G401 (cell line): ENCODE results near the gene DUSP28. TPM values are rescaled to one million over a fixed set of nuclear protein-coding genes. Genes with fewer than 3 reads are reported as not detected.
A peak's percentile ranks its signal among the peaks of the same experiment; 100 is the strongest.

ENCODE experiments used
- DNase-seq: peaks from one replicate; pipeline ENCODE4 v3.0.0-alpha.2; 2015; ENCODE audit warnings: low spot score
- in situ Hi-C: cut with HindIII; loops from 2 replicates; pipeline ENCODE4 v1.10.0; 2016; ENCODE audit warnings: low sequenced_read_pairs, mixed read lengths
- total RNA-seq: library from RNA; depleted of rRNA; stranded (reverse); fragments of >200 nt; shearing (Covaris generic); gene quantifications from 2 replicates; pipeline ENCODE4 v1.2.3, GENCODE V29; 2014

The DUSP28 gene
- total RNA-seq, 1 experiment from 2014 or later: 4.9 TPM

GRCh38 chr2:240579771-240580614, 19.8 kb downstream of the DUSP28 start:
- DNase-seq: no peak
- in situ Hi-C loops: no loop called here

GRCh38 chr2:240581811-240582210, 21.7 kb downstream of the DUSP28 start:
- no peak for DNase-seq
- in situ Hi-C loops: no loop called here

GRCh38 chr2:240582781-240583180, 22.6 kb downstream of the DUSP28 start:
- DNase-seq: no peak
- in situ Hi-C loops: no loop called here

GRCh38 chr2:240583774-240584173, 23.6 kb downstream of the DUSP28 start:
- in situ Hi-C loops: no loop called here
- no peak for DNase-seq

- in situ Hi-C loops: no loop called here
- DNase-seq: no peak
Observed at GRCh38 chr2:240584486-240585031, 24.4 kb downstream of the DUSP28 start.

- no peak for DNase-seq
- in situ Hi-C loops: no loop called here
Observed at GRCh38 chr2:240585101-240585500, 24.9 kb downstream of the DUSP28 start.

- in situ Hi-C loops: no loop called here
- no peak for DNase-seq
Observed at GRCh38 chr2:240585681-240586197, 25.6 kb downstream of the DUSP28 start.

- DNase-seq: peak; percentile 95
- in situ Hi-C loops: no loop called here
Observed at GRCh38 chr2:240586198-240586918, 26.2 kb downstream of the DUSP28 start, which contains the start of gene CAPN10. TSS of gene CAPN10 (plus strand) at chr2:240586734. CDS start at chr2:240586912, 178 bp downstream.

GRCh38 chr2:240586919-240587800, 27.0 kb downstream of the DUSP28 start:
- in situ Hi-C loops: no loop called here
- peak; percentile 46 for DNase-seq

- in situ Hi-C loops: no loop called here
- DNase-seq: no peak
Observed at GRCh38 chr2:240588006-240588655, 28.0 kb downstream of the DUSP28 start.

GRCh38 chr2:240588669-240589068, 28.5 kb downstream of the DUSP28 start:
- in situ Hi-C loops: no loop called here
- no peak for DNase-seq

GRCh38 chr2:240589375-240589774, 29.2 kb downstream of the DUSP28 start:
- DNase-seq: no peak
- in situ Hi-C loops: no loop called here

- no peak for DNase-seq
- in situ Hi-C loops: no loop called here
Observed at GRCh38 chr2:240589850-240590525, 29.8 kb downstream of the DUSP28 start.

GRCh38 chr2:240590681-240591111, 30.5 kb downstream of the DUSP28 start:
- no peak for DNase-seq
- in situ Hi-C loops: no loop called here

- in situ Hi-C loops: no loop called here
Observed at GRCh38 chr2:240591226-240591625, 31.1 kb downstream of the DUSP28 start.

GRCh38 chr2:240591784-240592183, 31.6 kb downstream of the DUSP28 start:
- DNase-seq: no peak
- in situ Hi-C loops: no loop called here

More at GRCh38 chr2:240591226-240591625, 31.1 kb downstream of the DUSP28 start:
- DNase-seq: no peak

- DNase-seq: peak; percentile 42
- in situ Hi-C loops: no loop called here
Observed at GRCh38 chr2:240593026-240593702, 33.0 kb downstream of the DUSP28 start.
